SJCRH30 (cell line): ENCODE measurements around the gene DDX46. TPM values are rescaled to one million over a fixed set of nuclear protein-coding genes. Genes with fewer than 3 reads are reported as not detected.
"Not testable (repeated sequence)": the region's sequence is repeated elsewhere in the genome, so short reads cannot be mapped to it uniquely, and the experiment has no call there.

Experiments used
- DNase-seq, 2 experiments: peaks; one replicate each; pipeline ENCODE4 v3.0.0-alpha.2; 2015 to 2020
- H3K27ac ChIP-seq: fragments of 250-450 bp; sonication (Bioruptor Pico); 2 replicates; pipeline ENCODE4 v1.5.1; 2020; ENCODE audit warnings: mild to moderate bottlenecking, moderate library complexity
- H3K27me3 ChIP-seq: fragments of 250-450 bp; sonication (Bioruptor Pico); 2 replicates; pipeline ENCODE4 v1.5.1; 2020; ENCODE audit warnings: mild to moderate bottlenecking, moderate library complexity
- H3K36me3 ChIP-seq: fragments of 250-450 bp; sonication (Bioruptor Pico); 2 replicates; pipeline ENCODE4 v1.5.1; 2020; ENCODE audit warnings: mild to moderate bottlenecking, moderate library complexity
- H3K4me1 ChIP-seq: fragments of 250-450 bp; sonication (Bioruptor Pico); 2 replicates; pipeline ENCODE4 v1.5.1; 2020; ENCODE audit warnings: mild to moderate bottlenecking, moderate library complexity
- H3K4me3 ChIP-seq: fragments of 250-450 bp; sonication (Bioruptor Pico); 2 replicates; pipeline ENCODE4 v1.5.1; 2020; ENCODE audit warnings: mild to moderate bottlenecking, moderate library complexity
- H3K9me3 ChIP-seq: fragments of 250-450 bp; sonication (Bioruptor Pico); replicated peaks from 2 replicates; pipeline ENCODE4 v1.5.1; 2020; ENCODE audit warnings: mild to moderate bottlenecking, moderate library complexity
- total RNA-seq: library from RNA; depleted of rRNA; stranded (reverse); fragments of >200 nt; shearing (Covaris generic); gene quantifications from 2 replicates; pipeline ENCODE4 v1.2.3, GENCODE V29; 2014; rRNA removed

DDX46 gene
- 84.0 and 102 TPM in 2 replicates for total RNA-seq

DNA sequence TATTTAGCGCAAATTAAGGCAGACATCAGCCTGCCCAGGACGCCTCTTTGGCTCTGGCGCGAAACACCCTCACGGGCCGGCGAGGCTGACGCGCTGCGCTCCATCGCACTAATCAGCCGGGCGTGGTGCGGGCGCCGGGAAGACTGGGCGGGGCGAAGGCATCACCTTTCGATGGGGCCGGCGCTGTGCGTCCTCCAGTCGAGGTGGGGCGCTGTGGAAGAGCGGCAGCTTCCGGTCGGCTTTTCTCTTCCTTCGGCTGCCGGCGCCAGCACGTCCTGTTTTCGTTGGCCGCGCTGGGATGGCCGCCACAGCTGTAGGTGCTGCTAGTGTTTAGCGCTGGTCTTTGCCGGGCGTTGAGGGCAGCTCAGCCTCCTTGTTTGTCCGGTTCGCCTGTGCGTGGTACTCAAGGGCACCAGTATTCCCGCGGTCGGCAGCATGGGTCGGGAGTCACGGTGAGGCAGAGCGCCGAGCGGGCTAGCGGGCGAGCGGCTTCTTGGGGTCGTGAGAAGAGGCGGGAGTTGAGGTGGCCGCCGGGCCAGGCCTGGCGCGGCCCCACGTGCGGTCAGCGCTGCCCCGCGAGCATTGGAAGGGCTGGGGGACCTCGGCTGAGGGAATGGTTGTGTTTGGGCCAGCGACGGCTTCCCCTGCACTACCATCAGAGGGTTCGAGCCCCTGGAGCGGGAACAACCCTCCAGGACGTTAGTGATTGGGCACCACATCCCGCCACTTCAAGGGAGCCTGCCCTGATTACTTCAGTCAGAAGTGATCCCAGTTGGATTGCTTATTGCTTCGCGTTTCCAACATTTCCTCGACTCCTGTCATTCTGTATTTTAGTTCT lies at the start of gene DDX46:
DDX46 (plus strand) TSS at position 276 of the 838 bp plus-strand sequence; CDS start at position 436, 160 bp downstream.
- no peaks in the 10 kb centered on the region for H3K4me1 ChIP-seq
- H3K9me3 ChIP-seq = no peaks in the 10 kb centered on the region
- H3K36me3 ChIP-seq = peaks cover 10% of the 10 kb centered on the region
- peak; percentile 95 to 97 for DNase-seq
- H3K4me3 ChIP-seq = peak within 1 kb of the TSS; percentile 88
- H3K27me3 ChIP-seq = no peaks in the 10 kb centered on the region
- peak within 1 kb of the TSS; percentile 91 for H3K27ac ChIP-seq

DNA sequence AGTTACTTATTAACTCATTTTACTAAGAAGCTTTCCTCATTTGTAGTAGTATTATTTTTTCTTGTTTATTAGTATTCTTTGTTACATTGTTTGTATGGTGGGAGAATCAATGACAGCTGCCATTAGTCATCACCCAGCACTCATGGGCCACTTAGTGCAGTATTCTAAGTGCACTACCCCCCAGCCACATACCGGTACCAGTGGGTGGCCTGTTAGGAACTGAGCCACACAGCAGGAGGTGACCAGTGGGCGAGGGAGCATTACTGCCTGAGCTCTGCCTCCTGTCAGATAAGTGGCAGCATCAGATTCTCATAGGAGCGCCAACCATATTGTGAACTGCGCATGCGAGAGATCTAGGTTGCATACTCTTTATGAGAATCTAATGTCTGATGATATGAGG lies 44.5 kb upstream of the DDX46 start:
- DNase-seq = peak; percentile 10 to 13
- Histone ChIP-seq H3K36me3 (peaks cover 48% of the 10 kb centered on the region), H3K27me3 (no peaks in the 10 kb centered on the region), H3K4me3 (no peak overlapping the region), H3K9me3 (no peaks in the 10 kb centered on the region), H3K4me1 (no peaks in the 10 kb centered on the region), H3K27ac (no peak overlapping the region)

- H3K36me3 ChIP-seq = peaks cover 45% of the 10 kb centered on the region
- no peaks in the 10 kb centered on the region for H3K27me3 ChIP-seq
- H3K4me1 ChIP-seq = no peaks in the 10 kb centered on the region
- H3K9me3 ChIP-seq = no peaks in the 10 kb centered on the region
- DNase-seq = no peak
- no peak overlapping the region for H3K4me3 ChIP-seq
- no peak overlapping the region for H3K27ac ChIP-seq
Measured at GRCh38 chr5:134714541-134714940, 44.0 kb upstream of the DDX46 start.

DNA sequence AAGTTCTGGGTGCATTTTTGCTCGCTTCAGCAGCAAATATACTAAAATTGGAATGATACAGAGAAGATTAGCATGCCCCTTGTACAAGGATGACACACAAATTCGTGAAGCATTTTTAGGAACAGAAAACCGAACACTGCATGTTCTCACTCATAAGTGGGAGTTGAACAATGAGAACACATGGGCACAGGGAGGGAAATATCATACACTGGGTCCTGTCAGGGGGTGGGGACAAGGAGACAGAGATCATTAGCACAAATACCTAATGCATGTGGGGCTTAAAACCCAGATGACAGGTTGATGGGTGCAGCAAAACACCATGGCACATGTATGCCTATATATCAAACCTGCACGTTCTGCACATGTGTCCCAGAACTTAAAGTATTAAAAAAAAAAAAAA lies 43.1 kb upstream of the DDX46 start:
- not testable (repeated sequence) for H3K4me3 ChIP-seq, DNase-seq, H3K27me3 ChIP-seq, H3K4me1 ChIP-seq, H3K27ac ChIP-seq, H3K9me3 ChIP-seq
- peaks cover 44% of the 10 kb centered on the region for H3K36me3 ChIP-seq

GRCh38 chr5:134724872-134725271 lies 33.7 kb upstream of the DDX46 start:
- no peaks in the 10 kb centered on the region for H3K9me3 ChIP-seq
- no peak overlapping the region for H3K27ac ChIP-seq
- no peaks in the 10 kb centered on the region for H3K4me1 ChIP-seq
- peaks cover 28% of the 10 kb centered on the region for H3K36me3 ChIP-seq
- no peak overlapping the region for H3K4me3 ChIP-seq
- no peaks in the 10 kb centered on the region for H3K27me3 ChIP-seq
- no peak for DNase-seq

- Histone ChIP-seq H3K4me3 (no peak overlapping the region), H3K36me3 (no peaks in the 10 kb centered on the region), H3K9me3 (no peaks in the 10 kb centered on the region), H3K27me3 (no peaks in the 10 kb centered on the region), H3K27ac (no peak overlapping the region), H3K4me1 (no peaks in the 10 kb centered on the region)
- DNase-seq = no peak
Measured at GRCh38 chr5:134732819-134733218, 25.8 kb upstream of the DDX46 start.

DNA sequence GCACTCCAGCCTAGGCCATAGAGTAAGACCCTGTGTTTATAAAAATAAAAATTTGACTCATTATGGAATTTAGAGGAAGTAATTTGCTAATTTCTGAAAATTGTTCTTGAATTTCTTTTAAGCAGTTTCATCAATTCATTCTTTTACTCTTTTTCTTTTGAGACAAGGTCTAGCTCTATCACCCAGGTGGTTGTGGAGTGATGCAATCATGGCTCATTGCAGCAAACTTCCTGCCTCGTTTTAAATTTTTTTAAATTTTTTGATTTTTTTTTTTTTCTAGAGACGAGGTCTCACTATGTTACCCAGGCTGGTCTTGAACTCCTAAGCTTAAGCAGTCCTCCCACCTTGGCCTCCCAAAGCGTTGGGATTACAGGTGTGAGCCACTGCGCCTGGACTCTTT lies 23.3 kb upstream of the DDX46 start:
- H3K27me3 ChIP-seq = no peaks in the 10 kb centered on the region
- H3K4me1 ChIP-seq = no peaks in the 10 kb centered on the region
- no peak overlapping the region for H3K4me3 ChIP-seq
- H3K36me3 ChIP-seq = no peaks in the 10 kb centered on the region
- no peaks in the 10 kb centered on the region for H3K9me3 ChIP-seq
- DNase-seq = no peak
- no peak overlapping the region for H3K27ac ChIP-seq

- peaks cover 2% of the 10 kb centered on the region; the same call in 1 of the 2 replicates for H3K36me3 ChIP-seq
- H3K27me3 ChIP-seq = no peaks in the 10 kb centered on the region
- H3K9me3 ChIP-seq = no peaks in the 10 kb centered on the region
- no peak overlapping the region for H3K27ac ChIP-seq
- no peaks in the 10 kb centered on the region for H3K4me1 ChIP-seq
- H3K4me3 ChIP-seq = no peak overlapping the region
- no peak for DNase-seq
Measured at GRCh38 chr5:134736173-134736812, 22.3 kb upstream of the DDX46 start.

- Histone ChIP-seq H3K36me3 (peaks cover 8% of the 10 kb centered on the region), H3K4me3 (peak within 1 kb of the TSS; percentile 73), H3K27ac (peak within 1 kb of the TSS; percentile 48), H3K9me3 (no peaks in the 10 kb centered on the region), H3K27me3 (no peaks in the 10 kb centered on the region), H3K4me1 (no peaks in the 10 kb centered on the region)
- DNase-seq = peak; percentile 98 to 99
Measured at GRCh38 chr5:134738133-134738962, 20.2 kb upstream of the DDX46 start, which contains the start of gene CAMLG. TSS of gene CAMLG (plus strand) at chr5:134738548. CDS start at chr5:134738621, 73 bp downstream.

- no peaks in the 10 kb centered on the region for H3K9me3 ChIP-seq
- DNase-seq = peak; percentile 27 to 52
Measured at GRCh38 chr5:134738963-134739661, 19.5 kb upstream of the DDX46 start.

GRCh38 chr5:134741052-134741451 lies 17.5 kb upstream of the DDX46 start:
- H3K4me3 ChIP-seq = no peak overlapping the region
- H3K9me3 ChIP-seq = no peaks in the 10 kb centered on the region
- H3K4me1 ChIP-seq = no peaks in the 10 kb centered on the region
- H3K27me3 ChIP-seq = no peaks in the 10 kb centered on the region
- H3K36me3 ChIP-seq = peaks cover 12% of the 10 kb centered on the region
- DNase-seq = no peak
- no peak overlapping the region for H3K27ac ChIP-seq

More at GRCh38 chr5:134738963-134739661, 19.5 kb upstream of the DDX46 start:
- peaks cover 12% of the 10 kb centered on the region for H3K36me3 ChIP-seq
- H3K4me1 ChIP-seq = no peaks in the 10 kb centered on the region
- no peaks in the 10 kb centered on the region for H3K27me3 ChIP-seq
- peak overlapping the region; percentile 48 for H3K27ac ChIP-seq
- peak overlapping the region; percentile 73 for H3K4me3 ChIP-seq

DNA sequence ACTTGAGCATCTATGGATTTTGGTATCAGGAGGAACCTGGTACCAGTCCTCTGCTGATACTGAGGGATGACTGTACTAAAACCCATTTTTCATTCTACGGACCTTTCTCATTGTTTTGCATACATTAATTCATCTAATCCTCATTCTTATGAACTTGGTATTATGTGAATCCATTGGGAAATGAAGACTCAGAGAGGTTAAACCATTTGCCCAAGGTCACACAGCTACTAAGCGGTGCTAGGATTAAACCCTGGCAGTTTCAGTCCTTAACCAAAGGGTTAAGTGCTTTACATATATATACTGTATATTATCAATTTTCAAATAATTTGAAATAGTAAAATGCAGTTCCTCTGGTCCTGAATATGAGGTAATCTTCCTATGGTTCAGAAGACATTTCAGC lies 16.4 kb upstream of the DDX46 start:
- H3K27me3 ChIP-seq = no peaks in the 10 kb centered on the region
- peaks cover 12% of the 10 kb centered on the region for H3K36me3 ChIP-seq
- no peak overlapping the region for H3K4me3 ChIP-seq
- no peak overlapping the region for H3K27ac ChIP-seq
- DNase-seq = no peak
- no peaks in the 10 kb centered on the region for H3K9me3 ChIP-seq
- no peaks in the 10 kb centered on the region for H3K4me1 ChIP-seq

DNA sequence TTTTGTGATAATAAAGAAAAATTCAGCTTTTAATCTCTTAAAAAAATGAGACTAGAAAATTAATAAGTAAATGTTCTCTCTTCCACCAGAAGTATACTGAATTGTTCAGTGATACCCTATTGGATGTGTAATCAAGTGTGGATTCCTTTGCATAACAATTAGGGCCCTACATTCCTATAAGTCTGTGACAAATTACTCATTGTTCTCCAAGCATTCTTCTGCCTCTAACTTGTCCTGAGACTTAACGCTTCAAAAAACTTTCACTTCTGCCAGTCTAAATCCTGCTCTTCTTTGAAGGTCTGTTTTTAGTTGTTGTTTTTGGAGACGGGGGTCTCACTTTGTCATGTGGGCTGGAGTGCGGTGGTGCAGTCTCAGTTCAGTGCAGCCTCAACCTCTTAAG lies 9.2 kb upstream of the DDX46 start:
- Histone ChIP-seq H3K4me3 (no peak overlapping the region), H3K27me3 (no peaks in the 10 kb centered on the region)
- no peak for DNase-seq

DNA sequence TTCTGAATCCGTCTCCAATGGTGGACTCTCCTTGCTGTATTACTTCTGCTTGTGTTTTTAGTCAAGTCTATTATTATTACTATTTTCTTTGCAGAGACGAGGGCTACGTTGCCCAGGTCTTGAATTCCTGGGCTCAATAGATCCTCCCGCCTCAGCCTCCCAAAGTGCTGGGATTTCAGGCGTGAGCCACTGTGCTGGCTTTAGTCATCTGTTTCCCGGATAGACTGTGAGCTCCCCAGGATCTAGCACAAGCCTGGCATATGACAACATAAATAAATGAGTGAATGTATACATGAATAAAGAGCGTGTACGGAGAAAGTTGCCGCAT lies 439 bp upstream of the DDX46 start:
- H3K36me3 ChIP-seq = peaks cover 9% of the 10 kb centered on the region
- peak overlapping the region; percentile 88 for H3K4me3 ChIP-seq
- H3K4me1 ChIP-seq = no peaks in the 10 kb centered on the region
- H3K27ac ChIP-seq = peak overlapping the region; percentile 91
- no peak for DNase-seq
- H3K27me3 ChIP-seq = no peaks in the 10 kb centered on the region
- no peaks in the 10 kb centered on the region for H3K9me3 ChIP-seq

More for the DNA sequence above, 9.2 kb upstream of the DDX46 start:
- H3K9me3 ChIP-seq = no peaks in the 10 kb centered on the region
- no peak overlapping the region for H3K27ac ChIP-seq
- H3K4me1 ChIP-seq = no peaks in the 10 kb centered on the region
- H3K36me3 ChIP-seq = peaks cover 3% of the 10 kb centered on the region; the same call in 1 of the 2 replicates
